Glomerular visceral epithelial cell (primary cell): ENCODE results near the gene RGS17.
"Not testable (repeated sequence)": the region's sequence is repeated elsewhere in the genome, so short reads cannot be mapped to it uniquely, and the experiment has no call there.

ENCODE experiments used
- DNase-seq: peaks from one replicate; pipeline ENCODE4 v3.0.0-alpha.2; 2016; ENCODE audit errors: extremely low spot score

Gene RGS17

DNA sequence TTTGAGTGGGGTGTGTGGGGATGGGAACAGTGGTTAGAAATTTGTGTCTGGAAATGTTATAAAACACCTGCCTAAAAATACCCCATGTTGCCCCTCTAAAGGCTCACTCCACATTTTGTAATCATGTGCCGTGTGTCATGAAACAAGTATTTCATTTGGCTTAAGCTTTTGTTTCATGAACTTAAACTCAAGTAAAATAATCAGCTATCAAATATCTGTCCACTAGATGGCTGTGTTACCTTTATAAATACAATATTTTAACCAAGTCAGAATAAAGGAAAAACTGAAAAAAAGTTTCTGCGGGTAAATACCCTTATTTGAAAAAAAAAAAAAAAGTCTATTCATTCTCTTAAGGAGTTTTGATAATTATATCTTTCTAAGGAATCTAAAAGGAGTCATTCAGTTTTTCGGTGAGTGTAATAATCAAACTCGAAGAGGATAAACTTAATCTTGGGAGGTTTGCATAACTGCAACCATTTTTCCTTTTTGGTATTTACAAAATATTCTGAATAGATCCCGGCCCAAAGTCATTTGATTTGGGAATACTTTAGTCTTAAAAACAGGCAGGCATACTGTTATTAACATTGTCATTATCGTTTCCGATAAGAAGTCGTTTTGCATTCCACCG, 98.7 kb downstream of the RGS17 start:
- DNase-seq: peak; percentile 25

DNA sequence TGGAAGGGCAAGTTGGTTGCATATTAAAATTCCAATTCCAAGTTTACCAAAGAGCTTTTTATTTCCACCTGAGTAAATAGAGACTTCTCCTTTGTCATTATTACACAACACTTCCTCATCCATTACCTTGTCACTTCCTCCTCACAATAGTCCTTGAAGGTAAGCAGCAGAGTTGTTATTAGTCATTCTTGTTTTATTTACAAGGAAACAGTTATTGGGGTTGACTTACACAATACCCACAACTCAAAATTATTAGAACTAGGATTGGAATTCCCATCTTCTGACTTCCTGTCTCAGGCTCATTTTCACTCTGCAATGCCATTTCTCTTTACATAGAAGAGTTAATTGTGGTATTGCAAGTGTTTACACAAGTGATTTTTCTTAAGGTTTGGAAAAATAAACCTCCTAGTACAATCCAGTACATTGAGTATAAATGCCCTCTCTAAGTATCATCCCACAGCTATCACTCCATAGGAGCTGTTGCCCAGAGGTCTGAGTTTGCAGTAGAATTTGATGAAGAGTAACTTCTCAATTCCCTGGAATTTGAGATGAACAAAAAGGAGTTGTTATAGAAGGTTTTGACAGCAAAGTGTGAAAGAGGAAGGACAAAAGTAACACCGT, 99.6 kb downstream of the RGS17 start:
- no peak for DNase-seq

DNA sequence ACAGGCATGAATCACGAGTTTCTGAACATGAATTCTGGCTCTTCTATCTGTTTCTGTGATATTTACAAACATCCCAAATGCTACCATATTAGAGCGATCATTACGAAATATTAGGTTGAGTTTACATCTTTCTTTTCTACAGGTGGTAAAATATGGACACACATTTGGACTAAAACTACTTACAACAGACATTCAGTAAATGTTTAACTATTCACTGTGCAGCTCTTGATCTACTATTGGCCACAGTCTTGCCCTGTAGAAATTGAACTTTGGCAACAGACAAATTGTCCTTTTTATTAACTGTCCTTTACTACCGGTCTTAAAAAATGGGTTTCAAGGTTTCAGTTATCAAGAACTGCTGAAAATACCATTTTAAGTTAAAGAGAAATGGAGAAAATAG, 102.1 kb downstream of the RGS17 start:
- DNase-seq: no peak

DNA sequence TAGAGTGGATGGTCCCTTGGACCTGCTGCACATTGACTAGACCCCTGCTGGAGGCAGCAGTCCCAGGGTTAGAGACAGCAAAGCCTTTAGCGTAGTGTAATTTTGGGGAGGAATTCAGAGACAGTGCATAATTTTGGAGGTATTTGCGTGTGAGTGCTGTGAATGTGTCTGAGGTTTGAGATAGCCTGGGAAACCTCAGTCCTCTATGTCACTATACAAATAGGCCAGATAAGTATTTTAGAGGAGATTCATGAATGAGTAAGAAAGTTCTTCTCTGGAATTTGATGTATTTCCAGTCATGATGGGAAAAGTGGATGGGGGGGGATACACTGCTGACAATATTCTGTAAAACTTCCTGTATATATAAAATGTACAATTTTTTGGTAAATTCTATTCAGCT, 102.8 kb downstream of the RGS17 start:
- no peak for DNase-seq

DNA sequence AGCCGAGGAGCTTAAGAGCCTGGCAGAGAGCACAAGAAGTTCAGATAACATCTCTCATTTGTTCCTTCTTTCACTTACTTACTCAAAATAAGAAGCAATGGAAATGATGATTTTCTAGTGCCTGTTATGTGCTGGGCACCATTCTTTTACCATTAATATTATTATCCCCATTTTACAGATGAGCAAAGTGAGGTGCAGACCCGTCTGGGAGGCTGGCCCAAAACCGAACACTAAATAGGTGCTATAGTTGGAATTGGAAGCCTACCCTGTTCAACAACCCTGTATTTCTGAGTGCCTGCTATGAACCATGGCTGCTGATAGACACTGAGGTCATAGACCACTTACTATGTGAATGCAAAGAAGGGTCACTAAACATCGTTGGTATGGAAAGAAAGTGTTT, 103.6 kb downstream of the RGS17 start:
- no peak for DNase-seq

DNA sequence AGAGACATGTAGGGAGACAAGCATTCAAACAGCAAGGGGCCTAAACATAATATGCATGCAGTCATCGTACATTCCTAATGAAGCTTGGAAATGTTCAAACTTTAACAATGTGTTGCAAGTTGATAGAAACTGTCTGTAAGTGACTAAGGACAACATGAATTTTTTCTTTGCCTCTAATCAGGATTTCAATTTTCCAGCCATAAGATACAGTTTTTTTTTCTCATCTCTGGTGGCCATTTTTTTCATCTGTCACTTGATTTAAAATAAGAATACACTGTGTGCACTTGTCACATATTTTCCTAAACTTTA, 106.4 kb downstream of the RGS17 start:
- no peak for DNase-seq

DNA sequence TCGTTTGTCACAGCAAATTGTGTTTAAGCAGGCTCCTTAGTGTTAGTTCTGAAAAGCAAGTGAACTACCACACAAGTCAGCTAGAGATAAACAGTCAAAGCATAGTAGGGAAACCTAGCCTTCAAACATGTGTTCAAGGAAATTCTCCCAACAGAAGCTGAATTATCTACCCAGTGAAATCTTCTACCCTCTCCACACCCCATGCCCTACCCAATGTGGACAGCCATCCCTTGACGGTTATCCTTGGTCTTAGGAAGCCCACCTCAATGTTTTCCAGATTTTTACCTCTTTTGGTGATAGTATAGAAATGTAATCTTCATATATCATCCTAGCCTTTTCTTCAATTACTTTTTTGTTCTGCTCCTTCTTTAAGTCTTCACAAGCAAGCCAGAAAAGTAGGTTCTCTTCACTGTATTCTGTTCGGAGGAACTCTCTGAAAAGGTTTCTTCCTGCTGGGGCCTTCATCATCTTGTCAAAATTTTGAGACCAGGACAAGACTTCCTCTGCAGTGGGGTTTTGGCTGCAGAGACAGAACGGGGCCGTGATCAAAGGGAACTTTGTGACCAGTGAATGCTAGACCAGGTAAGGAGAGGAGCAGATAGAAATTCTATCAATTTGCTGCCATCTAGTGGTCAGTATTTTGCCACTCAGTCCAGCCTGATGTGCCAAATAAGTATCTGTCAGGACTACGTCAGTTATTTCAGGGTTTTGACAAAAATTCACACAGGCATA, 106.9 kb downstream of the RGS17 start:
- DNase-seq: peak; percentile 67

DNA sequence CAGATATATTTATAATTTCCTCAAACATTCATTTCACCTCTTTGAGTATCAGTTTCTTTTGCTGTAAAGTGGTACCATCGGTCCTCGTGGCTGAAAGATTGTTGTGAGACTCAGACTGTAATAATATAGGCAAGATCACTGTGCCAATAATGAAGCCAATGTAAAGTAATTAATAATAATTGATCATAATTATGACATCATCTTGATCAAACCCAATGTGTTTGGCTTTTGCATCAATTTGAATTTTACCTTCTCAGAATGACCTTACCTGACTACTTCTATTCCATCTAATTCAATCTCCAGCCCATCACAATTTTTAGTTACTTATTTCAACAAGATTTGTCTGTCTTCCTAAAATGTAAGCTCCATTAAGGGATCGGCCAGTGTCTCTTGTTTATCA, 112.7 kb downstream of the RGS17 start:
- no peak for DNase-seq

DNA sequence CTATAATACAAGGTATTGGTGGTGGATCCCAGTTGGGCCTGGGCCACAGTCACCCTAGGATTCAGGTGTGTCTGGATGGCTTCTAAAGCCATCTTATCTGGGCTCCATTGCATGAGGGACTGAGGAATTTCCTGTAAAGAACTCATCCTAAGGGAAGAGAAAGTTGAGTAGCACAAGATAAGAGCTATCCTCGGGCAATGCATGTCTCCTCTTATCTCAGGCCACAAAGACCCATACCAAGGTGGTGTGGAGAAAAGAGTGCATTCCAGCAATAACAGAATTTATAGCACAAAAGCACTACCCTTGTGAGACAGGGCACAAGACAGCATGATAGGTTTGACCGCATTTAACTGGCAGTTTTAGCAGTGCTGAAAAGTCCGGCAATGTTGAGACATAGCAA, 114.2 kb downstream of the RGS17 start:
- DNase-seq: no peak

DNA sequence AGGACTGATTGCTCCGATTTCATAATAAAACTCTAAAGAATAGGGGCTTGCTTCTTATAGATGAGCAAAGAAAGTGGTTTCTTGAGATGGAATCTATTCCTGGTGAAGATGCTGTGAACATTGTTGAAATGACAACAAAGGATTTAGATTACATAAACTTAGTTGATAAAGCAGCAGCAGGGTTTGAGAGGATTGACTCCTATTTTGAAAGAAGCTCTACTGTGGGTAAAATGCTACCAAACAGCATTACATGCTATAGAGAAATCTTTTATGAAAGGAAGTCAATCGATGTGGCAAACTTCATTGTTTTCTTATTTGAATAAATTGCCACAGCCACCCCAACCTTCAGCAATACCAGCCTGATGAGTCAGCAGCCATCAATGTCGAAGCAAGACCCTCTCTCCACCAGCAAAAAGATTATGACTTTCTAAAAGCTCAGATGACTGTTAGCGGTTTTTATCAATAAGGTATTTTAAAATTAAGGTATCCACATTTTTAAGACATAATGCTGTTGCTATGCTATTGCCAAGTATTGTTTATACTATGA, 115.9 kb downstream of the RGS17 start:
- DNase-seq: no peak

DNA sequence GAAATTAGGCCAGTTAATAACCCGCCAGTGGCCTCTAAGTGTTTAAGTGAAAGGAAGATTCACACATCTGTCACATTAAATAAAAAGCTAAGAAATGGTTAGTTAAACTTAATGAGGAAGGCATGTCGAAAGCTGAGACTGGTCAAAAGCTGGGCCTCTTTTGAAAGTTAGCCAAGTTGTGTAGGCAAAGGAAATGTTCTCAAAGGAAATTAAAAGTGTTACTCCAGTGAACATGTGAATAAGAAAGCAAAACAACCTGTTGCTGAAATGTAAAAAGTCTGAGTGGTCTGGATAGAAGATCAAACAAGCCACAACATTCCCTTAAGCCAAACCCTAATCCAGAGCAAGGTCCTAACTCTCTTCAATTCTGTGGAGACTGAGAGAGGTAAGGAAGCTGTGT, 117.6 kb downstream of the RGS17 start:
- DNase-seq: no peak

DNA sequence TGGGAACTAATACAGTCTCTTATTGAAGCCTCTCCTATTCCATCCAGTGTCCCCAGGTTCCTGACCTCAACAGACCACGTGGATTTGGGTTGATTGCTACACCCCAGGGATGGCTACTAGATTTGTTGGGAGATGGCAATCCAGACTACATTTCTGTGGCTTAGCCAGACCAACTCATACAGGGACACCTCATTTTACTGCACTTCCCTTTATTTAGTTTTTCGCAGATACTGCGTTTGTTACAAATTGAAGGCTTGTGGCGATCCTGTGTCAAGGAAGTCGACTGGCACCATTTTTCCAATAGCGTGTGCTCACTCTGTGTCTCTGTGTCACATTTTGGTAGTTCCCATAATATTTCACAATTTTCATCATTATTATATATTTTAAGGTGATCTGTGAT, 118.2 kb downstream of the RGS17 start:
- DNase-seq: no peak

DNA sequence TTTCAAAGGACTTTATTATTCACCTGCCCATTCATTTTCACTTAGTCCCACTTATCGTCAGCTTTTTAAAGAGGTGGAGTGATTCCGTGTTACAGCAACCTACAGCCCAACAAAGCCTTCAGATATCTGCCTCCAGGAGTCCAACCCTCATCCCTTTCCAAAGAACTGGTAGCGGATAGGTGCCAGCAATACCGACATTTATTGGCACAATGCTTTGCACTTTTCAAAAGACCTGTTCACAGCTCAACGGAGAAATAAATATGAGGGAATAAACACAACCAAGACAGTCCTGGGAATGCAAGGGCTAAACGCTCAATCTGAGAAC, 127.8 kb downstream of the RGS17 start:
- DNase-seq: no peak

DNA sequence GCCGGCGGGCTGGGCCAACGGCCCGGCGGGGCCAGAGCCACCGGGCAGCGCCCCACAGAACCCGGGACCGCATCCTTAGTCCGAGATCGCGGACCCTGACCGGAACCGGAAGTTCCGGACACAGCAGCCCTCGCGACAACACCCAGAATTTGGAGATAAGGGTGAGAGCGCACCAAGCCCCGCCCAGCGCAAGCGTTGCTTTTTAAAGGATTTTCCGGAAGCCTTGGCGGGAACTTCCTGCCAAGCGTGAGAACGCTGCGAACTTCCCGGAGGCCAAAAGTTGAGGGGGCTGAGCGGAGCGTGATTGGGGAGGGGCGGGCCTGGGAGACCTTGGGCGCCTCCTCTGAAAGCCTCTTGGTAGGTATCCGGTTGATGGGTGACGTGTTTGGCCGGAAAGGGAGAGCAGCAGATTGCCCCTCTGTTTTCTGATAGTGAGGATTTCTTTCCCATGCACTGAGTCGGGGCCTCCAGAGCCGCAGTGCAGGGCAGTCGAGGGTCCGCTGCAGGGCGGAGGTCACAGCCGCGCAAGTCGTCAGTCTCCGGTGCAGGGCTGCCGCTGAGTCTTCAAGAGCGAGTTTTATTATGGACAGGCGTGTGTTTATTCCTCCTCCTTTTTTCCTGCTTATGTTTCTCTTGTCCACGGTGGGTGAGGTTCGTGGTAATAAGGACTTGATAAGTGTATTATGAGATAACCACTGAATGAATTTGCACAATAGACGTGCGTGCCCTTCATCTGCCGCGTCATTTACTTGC, 128.3 kb downstream of the RGS17 start, which contains the start of gene MTRF1L:
MTRF1L (minus strand) TSS at position 97 of the 753 bp plus-strand sequence; CDS start at position 73, 24 bp downstream.
- peak; percentile 98 for DNase-seq

DNA sequence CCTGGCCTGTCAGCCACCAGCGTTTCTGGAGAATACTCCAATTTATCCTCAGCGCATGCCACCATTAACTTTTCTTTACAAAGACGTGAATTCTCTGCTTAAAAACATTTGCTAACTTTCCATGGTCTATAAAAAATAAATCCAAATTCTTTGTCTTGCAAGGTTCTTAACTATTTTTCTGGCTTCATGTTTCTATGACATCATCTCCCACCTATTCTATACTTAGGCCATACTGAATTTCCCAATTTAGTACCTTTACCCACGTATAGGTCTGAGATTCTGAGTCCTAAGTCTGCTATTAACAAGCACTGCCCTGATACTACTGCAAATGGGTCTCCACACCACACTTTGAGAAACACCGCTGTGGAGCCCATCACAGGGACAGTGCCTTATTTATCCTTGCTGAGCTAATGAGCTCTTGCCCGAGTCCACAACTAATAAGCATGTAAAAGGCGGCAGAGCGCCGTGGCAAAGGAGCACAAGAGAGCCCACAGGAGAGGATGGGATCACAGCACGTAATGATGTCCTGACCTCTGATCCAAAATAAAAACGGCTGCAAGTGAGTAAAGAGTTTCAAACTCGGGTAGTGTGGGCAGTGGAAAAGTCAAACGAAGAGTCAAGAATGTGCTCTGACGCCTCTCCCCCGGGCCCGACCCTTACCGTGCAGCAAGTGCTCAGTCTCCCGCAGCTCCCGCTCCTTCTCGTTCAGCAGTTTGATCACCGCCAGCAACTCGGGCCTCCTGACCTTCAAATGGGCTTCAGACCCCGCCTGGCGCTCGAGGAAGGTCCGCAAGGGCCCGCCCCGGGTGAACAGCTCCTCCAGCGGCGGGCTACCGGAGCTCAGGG, 129.1 kb downstream of the RGS17 start:
- DNase-seq: no peak

DNA sequence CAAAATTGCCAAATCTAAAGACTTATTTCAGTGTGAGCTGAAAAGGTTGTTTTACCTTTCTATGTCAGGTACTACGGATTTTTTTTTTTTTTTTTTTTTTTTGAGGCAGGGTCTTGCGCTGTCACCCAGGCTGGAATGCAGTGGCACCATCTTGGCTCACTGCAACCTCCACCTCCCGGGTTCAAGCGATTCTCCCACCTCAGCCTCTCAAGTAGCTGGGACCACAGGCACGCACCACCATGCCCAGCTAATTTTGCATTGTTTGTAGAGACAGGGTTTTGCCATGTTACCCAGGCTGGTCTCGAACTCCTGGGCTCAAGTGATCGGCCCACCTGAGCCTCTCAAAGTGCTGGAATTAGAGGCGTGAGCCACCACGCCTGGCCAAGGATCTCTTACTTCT, 130.3 kb downstream of the RGS17 start:
- DNase-seq: not testable (repeated sequence)

DNA sequence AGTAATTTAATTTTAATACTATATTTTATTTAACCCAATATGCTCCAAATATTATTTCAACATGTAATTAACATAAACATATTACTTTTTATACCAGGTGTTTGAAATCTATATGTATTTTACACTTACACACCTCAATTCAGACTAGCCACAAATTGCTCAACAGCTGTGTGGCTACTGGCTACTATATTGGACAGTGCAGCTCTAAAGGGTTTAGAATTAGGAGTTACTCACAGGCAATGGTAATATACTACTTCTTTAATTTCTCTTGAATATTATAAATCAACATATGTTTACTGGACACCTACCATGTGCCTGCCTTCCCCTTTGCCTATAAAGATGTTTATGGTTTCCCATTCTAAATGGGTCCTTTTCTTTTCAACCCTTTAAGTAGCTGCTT, 130.8 kb downstream of the RGS17 start:
- no peak for DNase-seq

DNA sequence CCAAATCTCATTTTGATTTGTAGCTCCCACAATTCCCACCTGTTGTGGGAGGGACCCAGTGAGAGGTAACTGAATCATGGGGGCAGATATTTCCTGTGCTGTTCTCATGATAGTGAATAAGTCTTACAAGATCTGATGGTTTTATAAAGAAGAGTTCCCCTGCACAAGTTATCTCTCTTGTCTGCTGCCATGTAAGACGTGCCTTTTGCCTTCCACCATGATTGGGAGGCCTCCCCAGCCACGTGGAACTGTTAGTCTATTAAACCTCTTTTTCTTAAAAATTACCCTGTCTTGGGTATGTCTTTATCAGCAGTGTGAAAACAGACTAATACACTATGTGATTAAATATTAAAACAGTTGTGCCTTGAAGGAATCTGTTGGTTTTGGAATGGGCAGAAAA, 131.5 kb downstream of the RGS17 start:
- not testable (repeated sequence) for DNase-seq

DNA sequence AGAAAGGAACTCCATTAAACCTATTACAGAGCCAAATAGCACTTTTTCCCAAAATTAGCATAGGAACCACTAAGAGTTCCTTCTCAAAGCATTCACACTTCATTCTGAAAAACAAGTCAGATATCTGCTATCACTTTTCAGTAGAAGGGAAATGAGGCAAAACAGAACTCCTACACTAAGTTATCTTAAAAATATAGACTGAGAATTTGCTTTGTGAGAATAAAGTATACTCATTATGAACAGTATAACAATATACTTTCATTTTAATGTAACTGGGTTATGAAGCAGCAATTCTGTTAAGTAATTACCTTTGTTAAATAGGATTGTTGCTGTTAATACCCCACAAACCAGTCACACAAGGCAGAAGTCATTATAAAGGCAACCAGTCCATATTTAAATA, 137.2 kb downstream of the RGS17 start:
- no peak for DNase-seq

DNA sequence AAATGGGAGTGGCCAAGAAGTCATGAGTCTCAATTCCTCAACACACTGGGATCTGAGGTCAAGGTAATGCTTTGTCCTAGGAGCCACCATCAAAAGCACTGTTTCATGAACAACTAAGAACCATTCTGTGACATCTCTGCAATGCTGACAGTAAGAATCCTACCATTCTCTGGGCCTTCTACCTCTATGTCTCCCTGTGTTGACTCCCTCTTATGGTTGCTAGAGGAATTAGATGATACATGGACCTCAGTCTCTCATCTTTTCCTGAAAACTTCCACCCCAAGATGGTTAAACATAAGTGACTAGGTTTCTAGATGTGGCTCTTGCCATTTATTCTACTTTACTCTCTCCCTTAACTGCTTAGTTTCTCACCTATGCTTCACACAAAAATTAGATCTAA, 137.7 kb downstream of the RGS17 start:
- DNase-seq: no peak

DNA sequence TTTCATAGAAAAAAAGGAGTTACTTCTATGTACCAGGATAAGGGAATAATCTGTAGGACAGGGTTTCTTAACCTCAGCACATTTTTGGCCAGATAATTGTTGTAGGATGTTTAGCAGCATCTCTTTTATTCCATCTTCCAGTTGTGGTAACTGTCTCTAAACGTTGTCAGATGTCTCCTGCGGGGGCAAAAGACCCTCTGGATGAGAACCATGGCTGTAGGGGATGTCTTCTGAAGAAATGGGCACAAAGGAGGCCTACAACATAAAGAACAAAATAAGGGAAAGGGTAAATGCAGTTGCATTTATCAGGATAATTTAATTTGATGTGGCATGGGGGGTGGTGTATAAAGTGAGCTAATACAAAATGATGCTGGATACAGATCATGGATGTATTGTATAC, 144.1 kb downstream of the RGS17 start:
- no peak for DNase-seq

DNA sequence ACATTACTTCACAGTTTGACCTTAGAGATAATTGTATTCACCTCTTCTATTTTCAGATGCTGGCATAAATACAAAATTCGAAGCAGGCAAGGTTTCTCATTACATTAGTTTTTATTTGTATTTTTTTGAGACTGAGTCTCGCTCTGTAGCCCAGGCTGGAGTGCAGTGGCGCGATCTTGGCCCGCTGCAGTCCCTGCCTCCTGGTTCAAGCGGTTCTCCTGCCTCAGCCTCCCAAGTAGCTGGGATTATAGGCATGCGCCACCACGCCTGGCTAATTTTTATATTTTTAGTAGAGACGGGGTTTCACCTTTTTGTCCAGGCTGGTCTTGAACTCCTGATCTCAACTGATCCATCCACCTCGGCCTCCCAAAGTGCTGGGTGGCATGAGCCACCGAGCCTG, 145.8 kb downstream of the RGS17 start:
- DNase-seq: not testable (repeated sequence)
